Thyroid gland (tissue), 4 donors: Measurements from ENCODE around the gene FNIP1.

Experiments
- CTCF ChIP-seq, 6 experiments: fragments of 200-600 bp in 3 of 6; fragments of 450-650 bp in 3 of 6; sonication (generic) in 3 of 6; IDR thresholded peaks; one replicate each; pipeline ENCODE4 v1.5.1; 2016 to 2019; ENCODE audit warnings: antibody characterized with exemption in 6 of 6, mild to moderate bottlenecking in 2 of 6, inconsistent platforms in 1 of 6, moderate library complexity in 1 of 6
- POLR2A ChIP-seq, 2 donors: fragments of 450-650 bp; IDR thresholded peaks; one replicate each; pipeline ENCODE4 v1.6.1; 2017; ENCODE audit warnings: antibody characterized with exemption in 2 of 2, mild to moderate bottlenecking in 2 of 2, moderate library complexity in 1 of 2

DNA sequence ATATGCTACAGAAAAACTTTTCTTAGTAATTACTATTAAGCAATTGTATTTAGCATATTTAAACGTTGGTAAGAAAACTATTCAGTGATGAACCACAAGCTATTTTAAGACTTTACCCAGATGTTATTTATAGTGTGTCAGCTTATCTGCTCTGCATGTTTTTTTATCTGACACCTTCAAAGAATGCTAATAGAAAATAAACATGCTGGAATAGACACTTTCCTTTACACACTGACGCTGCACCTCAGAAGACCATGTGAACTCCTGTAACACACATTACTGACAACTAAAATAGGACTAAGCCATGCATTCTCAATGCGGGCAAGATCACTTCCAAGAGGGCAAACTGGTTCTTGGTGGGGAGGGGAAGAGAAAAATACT is 38.3 kb downstream of the FNIP1 start:
- no peak for TF ChIP-seq POLR2A (IDR thresholded peaks at IDR 0.05)
- TF ChIP-seq CTCF (IDR thresholded peaks at IDR 0.05) = no peak
